ENCODE data around the gene NKX6-2. TPM values are rescaled to one million over a fixed set of nuclear protein-coding genes. Genes with fewer than 3 reads are reported as not detected.

The NKX6-2 gene
- polyA plus RNA-seq, 4 donors, result 5.7 to 10.3 (median 8.3) TPM

- no peak for DNase-seq (ENCODE audit: low read depth in 4 of 4, low spot score in 2 of 4)
These were observed 23.7 kb downstream of the NKX6-2 start for GRCh38 chr10:132762267-132762666.

GRCh38 chr10:132761395-132762060, 24.4 kb downstream of the NKX6-2 start:
- no peak for DNase-seq (ENCODE audit: low read depth in 4 of 4, low spot score in 2 of 4)

GRCh38 chr10:132758865-132759264, 27.1 kb downstream of the NKX6-2 start:
- no peak for DNase-seq (ENCODE audit: low read depth in 4 of 4, low spot score in 2 of 4)

GRCh38 chr10:132757171-132757570, 28.8 kb downstream of the NKX6-2 start:
- no peak for DNase-seq (ENCODE audit: low read depth in 4 of 4, low spot score in 2 of 4)

- no peak for DNase-seq (ENCODE audit: low read depth in 4 of 4, low spot score in 2 of 4)
These were observed 29.4 kb downstream of the NKX6-2 start for GRCh38 chr10:132756591-132756990.

- DNase-seq (ENCODE audit: low read depth in 4 of 4, low spot score in 2 of 4), result no peak
These were observed 30.7 kb downstream of the NKX6-2 start for GRCh38 chr10:132755166-132755711.

GRCh38 chr10:132754071-132754470, 31.9 kb downstream of the NKX6-2 start:
- no peak for DNase-seq (ENCODE audit: low read depth in 4 of 4, low spot score in 2 of 4)

- no peak for DNase-seq (ENCODE audit: low read depth in 4 of 4, low spot score in 2 of 4)
These were observed 32.4 kb downstream of the NKX6-2 start for GRCh38 chr10:132753596-132753995.

GRCh38 chr10:132752961-132753360, 33.0 kb downstream of the NKX6-2 start:
- DNase-seq (ENCODE audit: low read depth in 4 of 4, low spot score in 2 of 4), result no peak

- no peak for DNase-seq (ENCODE audit: low read depth in 4 of 4, low spot score in 2 of 4)
These were observed 33.6 kb downstream of the NKX6-2 start for GRCh38 chr10:132752378-132752777.

GRCh38 chr10:132750936-132751335, 35.0 kb downstream of the NKX6-2 start:
- no peak for DNase-seq (ENCODE audit: low read depth in 4 of 4, low spot score in 2 of 4)

- no peak for DNase-seq (ENCODE audit: low read depth in 4 of 4, low spot score in 2 of 4)
These were observed 36.6 kb downstream of the NKX6-2 start for GRCh38 chr10:132749371-132749795.

- DNase-seq (ENCODE audit: low read depth in 4 of 4, low spot score in 2 of 4), result no peak
These were observed 37.2 kb downstream of the NKX6-2 start for GRCh38 chr10:132748545-132749370.

- no peak for DNase-seq (ENCODE audit: low read depth in 4 of 4, low spot score in 2 of 4)
These were observed 37.8 kb downstream of the NKX6-2 start for GRCh38 chr10:132748135-132748534.

- DNase-seq (ENCODE audit: low read depth in 4 of 4, low spot score in 2 of 4), result no peak
These were observed 38.9 kb downstream of the NKX6-2 start for GRCh38 chr10:132746801-132747625.

- no peak for DNase-seq (ENCODE audit: low read depth in 4 of 4, low spot score in 2 of 4)
These were observed 39.6 kb downstream of the NKX6-2 start for GRCh38 chr10:132746386-132746785.

GRCh38 chr10:132745971-132746370, 40.0 kb downstream of the NKX6-2 start:
- DNase-seq (ENCODE audit: low read depth in 4 of 4, low spot score in 2 of 4), result no peak

GRCh38 chr10:132745511-132745910, 40.4 kb downstream of the NKX6-2 start:
- no peak for DNase-seq (ENCODE audit: low read depth in 4 of 4, low spot score in 2 of 4)

- DNase-seq (ENCODE audit: low read depth in 4 of 4, low spot score in 2 of 4), result no peak
These were observed 41.1 kb downstream of the NKX6-2 start for GRCh38 chr10:132744839-132745238.

- DNase-seq (ENCODE audit: low read depth in 4 of 4, low spot score in 2 of 4), result no peak
These were observed 41.9 kb downstream of the NKX6-2 start for GRCh38 chr10:132743925-132744490.
